K562 (cell line): ENCODE results near the gene ATG7. TPM values are rescaled to one million over a fixed set of nuclear protein-coding genes. Genes with fewer than 3 reads are reported as not detected.
A peak's percentile ranks its signal among the peaks of the same experiment; 100 is the strongest.

Source experiments
- AFF4 ChIP-seq: sonication (generic); formaldehyde crosslinking; IDR thresholded peaks from 2 replicates; pipeline ENCODE4 v1.8.0; 2023; ENCODE audit warnings: mild to moderate bottlenecking, missing genetic modification reagents
- ASH1L ChIP-seq: fragments of 450-650 bp; IDR thresholded peaks from 2 replicates; pipeline ENCODE4 v1.6.1; 2018; ENCODE audit warnings: borderline replicate concordance, mild to moderate bottlenecking, low read depth; ENCODE audit not compliant: partially characterized antibody
- HDAC6 ChIP-seq: IDR thresholded peaks from 2 replicates; pipeline ENCODE4 v1.6.1; 2012; ENCODE audit warnings: low read depth, mild to moderate bottlenecking, control low read depth, inconsistent platforms, low read length, moderate library complexity
- HMGN3 ChIP-seq: IDR thresholded peaks from 2 replicates; pipeline ENCODE4 v1.6.1; 2011; ENCODE audit warnings: borderline replicate concordance, low read depth, mild to moderate bottlenecking, mixed read lengths, low read length; ENCODE audit not compliant: insufficient read length; ENCODE audit errors: extremely low read depth
- HNRNPH1 ChIP-seq: fragments of 200-400 bp; formaldehyde crosslinking; optimal IDR thresholded peaks from 2 replicates; pipeline ENCODE3; 2017; ENCODE audit warnings: low read depth, mild to moderate bottlenecking, low read length, moderate library complexity
- MAZ ChIP-seq, 2 experiments: fragments of 450-650 bp in 1 of 2; sonication (generic) in 1 of 2; formaldehyde crosslinking; IDR thresholded peaks in 1 of 2; conservative IDR thresholded peaks in 1 of 2; 2 replicates each; pipeline versions ENCODE4 v1.4.0 to v1.5.0; 2020; ENCODE audit warnings: mild to moderate bottlenecking in 1 of 2, missing genetic modification reagents in 1 of 2
- MYNN ChIP-seq, 2 experiments: sonication (generic); formaldehyde crosslinking in 1 of 2; IDR thresholded peaks; 2 replicates each; pipeline versions ENCODE4 v1.5.0 to v1.6.1; 2016 to 2020; ENCODE audit warnings: antibody characterized with exemption in 1 of 2, missing genetic modification reagents in 1 of 2
- NR0B1 ChIP-seq: fragments of 450-650 bp; IDR thresholded peaks from one replicate; pipeline ENCODE4 v1.6.1; 2018; ENCODE audit warnings: mild to moderate bottlenecking, moderate library complexity; ENCODE audit not compliant: partially characterized antibody
- NR2F6 ChIP-seq: fragments of 450-650 bp; formaldehyde crosslinking; IDR thresholded peaks from 2 replicates; pipeline ENCODE4 v1.4.0; 2020; ENCODE audit warnings: mild to moderate bottlenecking
- PCBP2 ChIP-seq: fragments of 200-400 bp; formaldehyde crosslinking; IDR thresholded peaks from 2 replicates; pipeline ENCODE4 v1.6.1; 2018; ENCODE audit warnings: low read length, low read depth, mild to moderate bottlenecking, moderate library complexity; ENCODE audit not compliant: poor library complexity, severe bottlenecking
- PHF21A ChIP-seq: fragments of 450-650 bp; IDR thresholded peaks from 2 replicates; pipeline ENCODE4 v1.6.1; 2017; ENCODE audit warnings: low read depth, borderline replicate concordance
- PHF8 ChIP-seq: fragments of 200-600 bp; sonication (generic); IDR thresholded peaks from 2 replicates; pipeline ENCODE4 v1.6.1; 2012; ENCODE audit warnings: mixed run types, mild to moderate bottlenecking, inconsistent platforms, low read length, moderate library complexity, borderline replicate concordance
- RAD51 ChIP-seq: fragments of 450-650 bp; IDR thresholded peaks from 2 replicates; pipeline ENCODE4 v1.7.1; 2016; ENCODE audit warnings: low read depth, mild to moderate bottlenecking, borderline replicate concordance
- RBM17 ChIP-seq: fragments of 200-400 bp; formaldehyde crosslinking; IDR thresholded peaks from 2 replicates; pipeline ENCODE4 v1.6.1; 2017; ENCODE audit warnings: low read depth, mild to moderate bottlenecking, low read length, borderline replicate concordance
- SIN3B ChIP-seq: fragments of 450-650 bp; IDR thresholded peaks from 2 replicates; pipeline ENCODE4 v1.6.1; 2017; ENCODE audit warnings: low read depth, mild to moderate bottlenecking, moderate library complexity
- SMARCA4 ChIP-seq: fragments of 450-650 bp; IDR thresholded peaks from 2 replicates; pipeline ENCODE4 v1.6.1; 2016
- TAF7 ChIP-seq: fragments of 450-650 bp; IDR thresholded peaks from 2 replicates; pipeline ENCODE4 v1.6.1; 2016; ENCODE audit warnings: missing genetic modification characterization, missing compliant biosample characterization
- ZBTB43 ChIP-seq: sonication (generic); formaldehyde crosslinking; IDR thresholded peaks from 2 replicates; pipeline ENCODE4 v1.8.0; 2023; ENCODE audit warnings: mild to moderate bottlenecking, missing genetic modification reagents
- ZC3H4 ChIP-seq: sonication (generic); formaldehyde crosslinking; IDR thresholded peaks from 2 replicates; pipeline ENCODE4 v1.9.0; 2021; ENCODE audit warnings: missing genetic modification reagents, borderline replicate concordance
- ZNF511 ChIP-seq: sonication (generic); formaldehyde crosslinking; IDR thresholded peaks from 2 replicates; pipeline ENCODE4 v1.8.0; 2022; ENCODE audit warnings: mild to moderate bottlenecking, missing genetic modification reagents
- polyA plus RNA-seq, 8 experiments: library from polyadenylated mRNA; depleted of rRNA in 4 of 8; stranded (reverse) in 5 of 8; unstranded in 3 of 8; fragments of >200 nt; fragmentation: Nextera tagmentation in 2 of 8; fragmentation: Illumina TruSeq in 1 of 8; extraction: Ambion mirVana in 2 of 8; extraction: Trizol in 1 of 8; gene quantifications; 2 replicates each; pipeline versions ENCODE4 v1.2.1 to v1.2.3, GENCODE V29; 2011 to 2014; ENCODE audit warnings: inconsistent platforms in 1 of 8, missing spikeins in 1 of 8
- total RNA-seq, 7 experiments: library from RNA; depleted of rRNA in 6 of 7; stranded (reverse); fragments of >200 nt in 6 of 7; fragmentation: Illumina TruSeq in 2 of 7; extraction: Trizol in 2 of 7; gene quantifications; 2 replicates each; pipeline versions ENCODE4 v1.2.1 to v1.2.3, GENCODE V29; 2011 to 2021; ENCODE audit warnings: low replicate concordance in 1 of 7

Gene ATG7
- total and polyA plus RNA-seq, 9 of the 15 experiments (the other 6 are each of a cell fraction or from before 2014, with no cell fraction given): 18.3 to 45.3 (median 33.6) TPM

GRCh38 chr3:11288786-11289637 lies 16.8 kb downstream of the ATG7 start (continued):
- no peak for TF ChIP-seq AFF4 (CRISPR knock-in tag)
- TF ChIP-seq HDAC6: no peak
- TF ChIP-seq HMGN3: no peak
- TF ChIP-seq MAZ (CRISPR knock-in tag; conservative IDR thresholded peaks at IDR 0.05 in 1 of 2, IDR thresholded peaks at IDR 0.05 in 1 of 2): peak; percentile 15 to 40; a peak in 1 of 4 replicates
- TF ChIP-seq SIN3B: no peak
- no peak for TF ChIP-seq ZC3H4 (CRISPR knock-in tag)
- no peak for TF ChIP-seq NR2F6 (CRISPR knock-in tag)
- no peak for TF ChIP-seq RAD51
- no peak for TF ChIP-seq PHF8
- peak; percentile 95 for TF ChIP-seq SMARCA4
- no peak for TF ChIP-seq TAF7 (tag)
- TF ChIP-seq ZBTB43 (CRISPR knock-in tag): no peak
- no peak for TF ChIP-seq ZNF511 (CRISPR knock-in tag)
- no peak for TF ChIP-seq ASH1L
- no peak for TF ChIP-seq HNRNPH1
- TF ChIP-seq RBM17: no peak
- no peak for TF ChIP-seq MYNN (IDR thresholded peaks at IDR 0.05)
- TF ChIP-seq MYNN (CRISPR knock-in tag; IDR thresholded peaks at IDR 0.05): no peak
- TF ChIP-seq NR0B1: no peak
- TF ChIP-seq PCBP2: no peak
- no peak for TF ChIP-seq PHF21A
